Stimulated activated naive B cell treated with anti-CD40 and anti-IgM and Interleukin-4, amounts not matched to agents 10 μg/mL and 1 μg/mL and 100 μg/mL, for 72 hours (primary cell): Measurements from ENCODE around the gene ZNF335.
A peak's percentile ranks its signal among the peaks of the same experiment; 100 is the strongest.

Experiments used
- ATAC-seq, 2 donors: fragments of 150-1000 bp; cut with Tn5 transposase; replicated peaks; 2 replicates each; pipeline ENCODE4 v1.10.0; 2021; ENCODE audit warnings: moderate library complexity in 1 of 2
- DNase-seq: peaks from one replicate; pipeline ENCODE4 v3.0.0; 2021
- H3K27ac Mint-ChIP-seq: one replicate; pipeline ENCODE4 v1.8.0; 2022; ENCODE audit warnings: mild to moderate bottlenecking, mixed read lengths
- H3K27me3 Mint-ChIP-seq, 2 donors: one replicate each; pipeline ENCODE4 v1.8.0; 2022; ENCODE audit warnings: mixed read lengths in 2 of 2
- H3K36me3 Mint-ChIP-seq, 2 donors: one replicate each; pipeline ENCODE4 v1.8.0; 2022; ENCODE audit warnings: mixed read lengths in 2 of 2, mild to moderate bottlenecking in 1 of 2
- H3K4me1 Mint-ChIP-seq, 2 donors: one replicate each; pipeline ENCODE4 v1.8.0; 2022; ENCODE audit warnings: mixed read lengths in 2 of 2, mild to moderate bottlenecking in 1 of 2
- H3K4me3 Mint-ChIP-seq, 2 donors: one replicate each; pipeline ENCODE4 v1.8.0; 2022; ENCODE audit warnings: mild to moderate bottlenecking in 2 of 2, mixed read lengths in 2 of 2, moderate library complexity in 1 of 2
- H3K9me3 Mint-ChIP-seq, 2 donors: one replicate each; pipeline ENCODE4 v1.8.0; 2022; ENCODE audit warnings: mixed read lengths in 2 of 2, mild to moderate bottlenecking in 1 of 2

The ZNF335 gene, protein sequence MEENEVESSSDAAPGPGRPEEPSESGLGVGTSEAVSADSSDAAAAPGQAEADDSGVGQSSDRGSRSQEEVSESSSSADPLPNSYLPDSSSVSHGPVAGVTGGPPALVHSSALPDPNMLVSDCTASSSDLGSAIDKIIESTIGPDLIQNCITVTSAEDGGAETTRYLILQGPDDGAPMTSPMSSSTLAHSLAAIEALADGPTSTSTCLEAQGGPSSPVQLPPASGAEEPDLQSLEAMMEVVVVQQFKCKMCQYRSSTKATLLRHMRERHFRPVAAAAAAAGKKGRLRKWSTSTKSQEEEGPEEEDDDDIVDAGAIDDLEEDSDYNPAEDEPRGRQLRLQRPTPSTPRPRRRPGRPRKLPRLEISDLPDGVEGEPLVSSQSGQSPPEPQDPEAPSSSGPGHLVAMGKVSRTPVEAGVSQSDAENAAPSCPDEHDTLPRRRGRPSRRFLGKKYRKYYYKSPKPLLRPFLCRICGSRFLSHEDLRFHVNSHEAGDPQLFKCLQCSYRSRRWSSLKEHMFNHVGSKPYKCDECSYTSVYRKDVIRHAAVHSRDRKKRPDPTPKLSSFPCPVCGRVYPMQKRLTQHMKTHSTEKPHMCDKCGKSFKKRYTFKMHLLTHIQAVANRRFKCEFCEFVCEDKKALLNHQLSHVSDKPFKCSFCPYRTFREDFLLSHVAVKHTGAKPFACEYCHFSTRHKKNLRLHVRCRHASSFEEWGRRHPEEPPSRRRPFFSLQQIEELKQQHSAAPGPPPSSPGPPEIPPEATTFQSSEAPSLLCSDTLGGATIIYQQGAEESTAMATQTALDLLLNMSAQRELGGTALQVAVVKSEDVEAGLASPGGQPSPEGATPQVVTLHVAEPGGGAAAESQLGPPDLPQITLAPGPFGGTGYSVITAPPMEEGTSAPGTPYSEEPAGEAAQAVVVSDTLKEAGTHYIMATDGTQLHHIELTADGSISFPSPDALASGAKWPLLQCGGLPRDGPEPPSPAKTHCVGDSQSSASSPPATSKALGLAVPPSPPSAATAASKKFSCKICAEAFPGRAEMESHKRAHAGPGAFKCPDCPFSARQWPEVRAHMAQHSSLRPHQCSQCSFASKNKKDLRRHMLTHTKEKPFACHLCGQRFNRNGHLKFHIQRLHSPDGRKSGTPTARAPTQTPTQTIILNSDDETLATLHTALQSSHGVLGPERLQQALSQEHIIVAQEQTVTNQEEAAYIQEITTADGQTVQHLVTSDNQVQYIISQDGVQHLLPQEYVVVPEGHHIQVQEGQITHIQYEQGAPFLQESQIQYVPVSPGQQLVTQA (N-terminal part only)

GRCh38 chr20:45971675-45972499, at the start of gene ZNF335:
Gene ZNF335 (minus strand): TSS chr20:45972203. CDS start chr20:45971410, 793 bp downstream.
- peak within 1 kb of the TSS; percentile 87 to 94 for H3K4me3 Mint-ChIP-seq
- H3K27me3 Mint-ChIP-seq, result peaks cover 5 to 8% of the 10 kb centered on the region in 2 donors
- H3K36me3 Mint-ChIP-seq, result peaks cover 11 to 27% of the 10 kb centered on the region in 2 donors
- no peaks in the 10 kb centered on the region for H3K9me3 Mint-ChIP-seq
- ATAC-seq (peak; percentile 84 to 88), DNase-seq (peak; percentile 95)
- H3K27ac Mint-ChIP-seq, result peak within 1 kb of the TSS; percentile 100
- H3K4me1 Mint-ChIP-seq, result peaks cover 17 to 31% of the 10 kb centered on the region in 2 donors

DNA sequence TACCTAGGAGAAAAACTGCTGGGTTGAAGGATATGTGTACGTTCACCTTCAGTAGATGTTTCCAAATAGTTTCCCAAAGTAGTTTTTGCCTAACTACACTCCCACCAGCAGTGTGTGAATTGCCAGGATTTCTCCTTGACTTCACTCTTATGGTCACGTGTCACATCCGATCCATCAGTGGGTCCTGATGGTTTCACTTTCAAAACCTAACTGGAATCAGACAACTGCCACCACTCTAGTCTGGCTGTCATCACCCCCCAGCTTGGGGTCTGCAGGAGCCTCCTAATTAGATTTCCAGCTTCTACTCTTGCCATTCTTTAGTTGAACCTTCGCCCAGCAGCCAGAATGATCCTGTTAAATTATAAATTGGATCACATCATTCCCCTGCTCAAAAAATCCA, 48.6 kb upstream of the ZNF335 start:
- Mint-ChIP-seq H3K4me1 (peaks cover 18 to 33% of the 10 kb centered on the region in 2 donors), H3K4me3 (no peak overlapping the region), H3K36me3 (no peaks in the 10 kb centered on the region), H3K27me3 (peaks cover 52 to 55% of the 10 kb centered on the region in 2 donors), H3K9me3 (no peaks in the 10 kb centered on the region), H3K27ac (no peak overlapping the region)
- DNase-seq (no peak), ATAC-seq (no peak)

DNA sequence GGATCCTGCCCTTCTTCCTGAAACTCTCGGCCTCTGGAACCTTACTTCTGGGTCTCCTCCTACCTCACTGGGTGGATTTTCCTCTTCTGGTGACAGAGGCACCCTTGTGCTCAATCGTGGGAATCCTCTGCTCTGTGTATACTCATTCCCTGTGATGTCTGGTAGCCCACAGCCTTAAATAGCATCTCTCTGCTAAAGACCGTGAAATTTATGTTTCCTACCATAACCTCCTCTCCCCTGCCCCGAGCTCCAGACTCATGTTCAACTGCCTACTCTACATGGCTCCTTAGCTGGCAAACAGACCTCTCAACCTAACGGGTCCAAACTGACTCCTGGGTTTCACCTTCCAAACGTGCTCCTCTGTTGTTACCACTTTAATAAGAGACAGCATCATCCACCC, 46.6 kb upstream of the ZNF335 start:
- Mint-ChIP-seq H3K27me3 (peaks cover 38 to 52% of the 10 kb centered on the region in 2 donors), H3K4me1 (peaks cover 30 to 48% of the 10 kb centered on the region in 2 donors), H3K4me3 (no peak overlapping the region), H3K9me3 (no peaks in the 10 kb centered on the region), H3K27ac (no peak overlapping the region), H3K36me3 (no peaks in the 10 kb centered on the region)
- no peak for ATAC-seq
- no peak for DNase-seq

- Mint-ChIP-seq H3K4me1 (peaks cover 31 to 48% of the 10 kb centered on the region in 2 donors), H3K27me3 (peaks cover 33 to 52% of the 10 kb centered on the region in 2 donors), H3K9me3 (no peaks in the 10 kb centered on the region), H3K36me3 (no peaks in the 10 kb centered on the region), H3K4me3 (no peak overlapping the region), H3K27ac (no peak overlapping the region)
- ATAC-seq, result no peak
- no peak for DNase-seq
Measured at GRCh38 chr20:46018112-46018511, 46.1 kb upstream of the ZNF335 start.

GRCh38 chr20:46017272-46017671, 45.3 kb upstream of the ZNF335 start:
- Mint-ChIP-seq H3K27ac (no peak overlapping the region), H3K27me3 (peaks cover 37 to 54% of the 10 kb centered on the region in 2 donors), H3K4me1 (peaks cover 33 to 48% of the 10 kb centered on the region in 2 donors), H3K36me3 (no peaks in the 10 kb centered on the region), H3K9me3 (no peaks in the 10 kb centered on the region), H3K4me3 (no peak overlapping the region)
- DNase-seq (no peak), ATAC-seq (no peak)

GRCh38 chr20:46014517-46015396, 42.8 kb upstream of the ZNF335 start:
- H3K36me3 Mint-ChIP-seq, result peaks cover 6 to 7% of the 10 kb centered on the region in 2 donors
- peaks cover 6 to 8% of the 10 kb centered on the region in 2 donors for H3K9me3 Mint-ChIP-seq
- no peak for ATAC-seq
- H3K4me3 Mint-ChIP-seq, result peak overlapping the region; percentile 67 to 74
- H3K27ac Mint-ChIP-seq, result peak overlapping the region; percentile 0
- DNase-seq, result no peak
- H3K4me1 Mint-ChIP-seq, result peaks cover 38 to 54% of the 10 kb centered on the region in 2 donors
- peaks cover 48 to 64% of the 10 kb centered on the region in 2 donors for H3K27me3 Mint-ChIP-seq

DNA sequence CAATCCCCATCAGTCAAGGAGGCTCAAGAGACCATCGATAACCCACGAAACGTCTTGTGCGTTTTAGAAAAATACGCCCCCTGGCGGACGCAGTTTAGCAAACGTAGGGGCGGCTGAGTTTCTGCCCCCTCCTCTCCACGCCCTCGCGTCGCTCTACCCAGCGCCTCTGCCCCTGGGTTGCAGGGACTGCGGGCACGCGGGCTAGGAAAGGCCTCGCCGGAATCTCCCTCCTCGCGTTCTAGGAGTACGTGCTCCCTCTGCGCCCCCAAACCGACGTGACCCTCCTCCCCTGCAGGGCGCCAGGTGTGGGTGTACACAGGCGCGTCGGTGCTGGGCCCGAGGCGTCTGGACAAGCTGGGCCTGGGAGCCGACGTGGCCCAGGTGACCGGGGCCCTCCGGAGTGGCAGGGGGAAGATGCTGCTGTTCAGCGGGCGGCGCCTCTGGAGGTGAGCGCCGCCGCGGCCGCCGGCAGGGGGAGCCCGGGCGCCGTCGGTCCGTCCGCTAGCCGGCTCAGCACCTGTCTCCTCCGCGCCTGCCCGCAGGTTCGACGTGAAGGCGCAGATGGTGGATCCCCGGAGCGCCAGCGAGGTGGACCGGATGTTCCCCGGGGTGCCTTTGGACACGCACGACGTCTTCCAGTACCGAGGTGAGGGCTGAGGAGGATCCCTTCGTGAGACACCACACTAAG, 42.0 kb upstream of the ZNF335 start:
- Mint-ChIP-seq H3K27ac (no peak overlapping the region), H3K36me3 (peaks cover 6 to 7% of the 10 kb centered on the region in 2 donors), H3K27me3 (peaks cover 55 to 72% of the 10 kb centered on the region in 2 donors), H3K9me3 (peaks cover 6 to 8% of the 10 kb centered on the region in 2 donors), H3K4me3 (peak overlapping the region; percentile 71 to 74), H3K4me1 (peaks cover 46 to 62% of the 10 kb centered on the region in 2 donors)
- ATAC-seq, result peak; percentile 87 to 91
- peak; percentile 59 for DNase-seq

GRCh38 chr20:46013322-46013828, 41.4 kb upstream of the ZNF335 start:
- H3K27ac Mint-ChIP-seq, result no peak overlapping the region
- peaks cover 52 to 68% of the 10 kb centered on the region in 2 donors for H3K4me1 Mint-ChIP-seq
- ATAC-seq (no peak), DNase-seq (no peak)
- peak overlapping the region in 1 of 2 donors; percentile 74 for H3K4me3 Mint-ChIP-seq
- H3K9me3 Mint-ChIP-seq, result peaks cover 6 to 8% of the 10 kb centered on the region in 2 donors
- peaks cover 6 to 7% of the 10 kb centered on the region in 2 donors for H3K36me3 Mint-ChIP-seq
- H3K27me3 Mint-ChIP-seq, result peaks cover 57 to 76% of the 10 kb centered on the region in 2 donors

- Mint-ChIP-seq H3K4me3 (peak overlapping the region; percentile 18 to 49), H3K27me3 (peaks cover 52 to 74% of the 10 kb centered on the region in 2 donors), H3K27ac (peak overlapping the region; percentile 72), H3K36me3 (peaks cover 6 to 7% of the 10 kb centered on the region in 2 donors), H3K4me1 (peaks cover 56 to 72% of the 10 kb centered on the region in 2 donors), H3K9me3 (peaks cover 6 to 8% of the 10 kb centered on the region in 2 donors)
- ATAC-seq (no peak), DNase-seq (no peak)
Measured at GRCh38 chr20:46012921-46013320, 40.9 kb upstream of the ZNF335 start.

GRCh38 chr20:46011631-46012482, 39.9 kb upstream of the ZNF335 start:
- ATAC-seq (no peak), DNase-seq (no peak)
- Mint-ChIP-seq H3K27ac (peak overlapping the region; percentile 94), H3K4me3 (peak overlapping the region; percentile 66 to 70), H3K9me3 (peaks cover 6 to 8% of the 10 kb centered on the region in 2 donors), H3K4me1 (peaks cover 61 to 82% of the 10 kb centered on the region in 2 donors), H3K27me3 (peaks cover 50 to 70% of the 10 kb centered on the region in 2 donors), H3K36me3 (peaks cover 6 to 7% of the 10 kb centered on the region in 2 donors)
